DMS114 treated with DMSO at 0.1 percent for 48 hours (cell line): ENCODE data around the gene GRIA4.
"Not testable (repeated sequence)": the region's sequence is repeated elsewhere in the genome, so short reads cannot be mapped to it uniquely, and the experiment has no call there.

Source experiments
- DNase-seq: peaks from one replicate; lab custom pipeline; 2025; ENCODE audit not compliant: unreplicated experiment; lab: John Stamatoyannopoulos, UW

The GRIA4 gene

DNA sequence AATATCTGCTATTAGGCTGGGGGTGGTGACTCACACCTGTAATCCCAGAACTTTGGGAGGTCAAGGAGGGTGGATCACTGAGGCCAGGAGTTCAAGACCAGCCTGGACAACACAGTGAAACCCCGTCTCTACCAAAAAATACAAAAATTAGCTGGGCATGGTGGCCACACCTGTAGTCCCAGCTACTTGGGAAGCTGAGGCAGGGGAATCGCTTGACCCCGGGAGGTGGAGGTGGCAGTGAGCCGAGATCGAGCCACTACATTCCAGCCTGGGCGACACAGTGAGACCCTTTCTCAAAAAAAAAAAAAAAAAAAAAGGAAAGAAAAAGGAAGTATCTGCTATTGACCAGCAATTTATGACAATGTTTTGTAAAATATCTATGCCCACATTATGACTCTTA, 176.0 kb downstream of the GRIA4 start:
- DNase-seq: not testable (repeated sequence)

DNA sequence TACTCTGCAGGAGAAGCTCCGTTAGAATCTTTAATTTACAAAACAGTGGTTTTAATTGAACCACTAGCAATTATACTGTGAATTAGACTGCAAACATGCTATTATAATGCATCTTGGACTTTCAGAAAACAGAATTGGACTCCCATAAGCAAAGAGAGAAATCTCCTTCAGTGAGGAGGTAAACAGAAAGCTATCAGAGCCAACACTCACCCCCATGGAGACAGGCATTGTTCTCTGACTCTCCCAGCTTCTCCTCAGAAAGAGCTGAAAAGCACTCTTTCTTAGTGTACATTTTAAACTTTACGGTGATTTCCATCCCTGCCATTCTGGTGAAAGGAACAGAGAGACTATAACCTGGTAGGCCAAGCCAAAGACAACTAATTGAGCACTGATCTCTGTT, 176.9 kb downstream of the GRIA4 start:
- no peak for DNase-seq

DNA sequence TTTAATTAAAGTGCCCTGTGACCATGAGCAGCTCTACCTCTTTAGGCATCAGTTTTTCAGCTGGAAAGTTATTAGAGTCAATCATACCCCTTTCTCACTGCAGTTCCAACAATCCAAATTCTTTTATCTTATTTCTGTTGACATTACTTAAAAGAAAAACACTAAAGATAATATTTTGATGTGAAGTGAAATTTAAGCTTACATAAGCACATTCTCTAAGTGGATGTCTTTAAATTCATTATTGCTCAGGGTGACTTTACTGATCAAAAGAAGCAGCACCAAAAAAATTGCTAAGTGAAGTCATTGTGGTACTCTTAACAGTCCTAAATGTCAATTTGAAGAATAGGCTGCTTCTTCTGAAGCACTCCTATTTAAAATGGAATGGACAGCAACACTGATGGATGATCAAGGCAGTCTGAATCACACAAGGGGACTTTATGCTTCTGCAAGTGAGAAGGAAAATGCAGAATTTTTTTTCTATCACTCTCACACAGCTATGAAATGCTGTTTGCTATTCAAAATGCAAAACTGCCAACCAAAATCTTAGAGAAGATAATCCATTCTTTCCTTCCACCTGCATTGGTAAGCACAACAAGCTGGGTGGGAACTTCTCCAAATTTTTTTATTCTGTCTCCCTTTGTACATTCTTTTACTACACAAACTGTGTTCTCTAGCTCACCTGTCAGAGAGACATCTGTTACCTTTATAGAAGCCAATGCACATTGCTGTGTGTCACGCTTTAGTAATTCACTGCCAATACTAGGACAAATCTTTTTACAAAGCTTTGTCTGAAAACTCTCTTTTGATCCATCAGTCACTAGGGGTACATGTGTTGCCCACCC, 179.9 kb downstream of the GRIA4 start:
- DNase-seq: no peak

DNA sequence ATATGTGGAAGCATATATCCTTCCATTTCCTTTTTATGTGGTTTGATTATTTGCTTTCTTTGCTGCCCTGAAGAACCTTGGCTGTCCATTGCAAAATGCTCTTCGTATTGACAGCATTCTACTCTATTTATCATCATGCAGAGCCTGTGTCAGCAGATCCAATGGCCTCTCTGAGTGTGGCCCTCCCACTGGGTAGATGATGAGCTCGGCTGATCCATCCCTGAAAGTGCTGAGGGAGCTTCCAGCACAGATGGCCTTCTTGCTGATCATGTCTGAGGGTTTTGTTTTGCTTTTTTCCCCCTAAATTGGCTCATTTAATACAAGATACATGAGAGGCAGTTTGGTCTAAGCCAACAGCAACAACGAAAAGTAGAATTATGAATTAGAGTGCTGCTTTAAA, 181.0 kb downstream of the GRIA4 start:
- DNase-seq: no peak

DNA sequence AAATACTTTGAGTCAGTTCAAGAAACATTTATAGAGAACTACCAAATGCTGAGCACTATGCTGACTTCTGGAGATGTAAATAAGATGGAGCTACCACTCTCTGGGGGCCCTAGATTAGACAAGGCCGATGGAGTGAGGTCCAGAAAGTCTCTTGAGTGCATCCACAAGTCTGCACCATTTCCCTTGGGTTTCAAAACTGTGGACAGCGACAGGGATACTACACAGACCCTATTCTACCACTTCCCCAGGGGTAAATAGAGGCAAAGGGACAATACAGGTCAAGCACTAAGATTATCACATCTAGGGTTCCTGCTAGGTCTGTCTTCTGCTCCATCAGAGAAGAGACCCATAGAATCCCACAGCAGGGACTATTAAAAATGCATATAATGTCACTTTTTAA, 183.2 kb downstream of the GRIA4 start:
- DNase-seq: no peak

DNA sequence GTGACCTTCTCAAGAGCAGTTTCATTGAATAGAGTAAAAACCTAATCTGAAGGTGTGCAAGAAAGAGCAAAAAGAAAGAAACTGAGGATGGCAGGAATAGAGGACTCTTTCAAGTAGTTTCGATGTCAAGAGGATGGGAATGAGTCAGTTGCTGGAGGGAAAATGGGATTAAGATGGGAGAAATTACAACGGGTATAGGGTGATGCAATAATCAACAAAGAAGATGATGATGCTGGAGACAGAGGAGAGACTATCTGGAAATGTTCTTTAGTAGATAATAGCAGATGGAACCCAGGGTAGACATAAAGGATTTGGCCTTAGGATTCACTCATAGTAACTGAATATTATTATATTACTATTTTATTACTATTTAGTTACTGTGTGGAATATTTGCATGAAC, 189.4 kb downstream of the GRIA4 start:
- DNase-seq: no peak

DNA sequence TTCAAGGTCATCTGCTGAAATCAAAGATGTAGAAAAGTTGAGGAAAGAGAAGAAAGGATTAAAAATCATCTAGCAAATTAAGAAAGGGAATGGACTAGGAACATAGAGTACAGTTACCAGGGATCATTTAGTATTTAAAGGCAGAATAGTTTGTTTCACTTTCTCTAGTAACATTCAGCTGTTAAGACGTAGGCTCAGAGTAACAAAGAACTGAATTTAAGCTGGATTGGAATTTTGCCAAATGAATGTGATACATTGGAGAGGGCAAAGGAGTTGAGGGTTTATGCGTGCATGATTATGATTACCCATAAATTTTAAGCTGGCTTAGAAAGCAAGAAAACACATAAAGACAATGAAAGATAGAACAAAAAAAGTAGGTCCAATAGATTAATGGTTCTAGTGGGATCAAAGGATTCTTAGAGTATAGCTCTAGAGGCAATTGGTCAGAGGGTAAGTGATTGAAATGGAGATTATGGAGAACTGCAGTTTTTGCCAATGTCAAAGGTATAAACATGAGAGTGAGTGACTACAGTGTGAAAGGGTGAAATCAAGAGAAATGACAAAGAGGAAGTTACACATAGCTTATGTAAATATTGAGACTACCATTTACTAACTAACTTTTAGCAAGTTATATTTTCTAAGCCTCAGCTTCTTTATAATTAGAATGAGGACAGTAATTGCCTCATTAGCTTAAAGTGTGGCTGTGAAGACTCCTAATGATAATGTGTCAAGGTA, 190.0 kb downstream of the GRIA4 start:
- DNase-seq: no peak

DNA sequence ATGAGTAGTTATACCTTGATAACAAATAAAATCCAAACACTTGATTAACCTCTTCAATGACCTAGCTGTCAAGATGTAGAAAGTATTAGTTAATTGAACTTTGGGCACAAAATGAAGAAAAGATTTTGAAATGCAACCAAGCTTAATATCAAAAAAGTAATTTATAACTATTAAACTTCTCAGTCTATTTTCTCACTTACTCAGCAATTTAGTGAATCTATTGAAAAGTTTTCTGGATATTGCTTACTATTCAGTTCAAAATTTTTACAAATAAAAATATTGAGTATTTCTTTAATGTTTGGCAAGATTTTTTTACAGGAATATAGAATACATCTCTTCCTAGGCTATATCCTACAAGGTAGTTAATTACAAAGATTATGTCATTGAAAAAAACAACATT, 192.5 kb downstream of the GRIA4 start:
- no peak for DNase-seq

DNA sequence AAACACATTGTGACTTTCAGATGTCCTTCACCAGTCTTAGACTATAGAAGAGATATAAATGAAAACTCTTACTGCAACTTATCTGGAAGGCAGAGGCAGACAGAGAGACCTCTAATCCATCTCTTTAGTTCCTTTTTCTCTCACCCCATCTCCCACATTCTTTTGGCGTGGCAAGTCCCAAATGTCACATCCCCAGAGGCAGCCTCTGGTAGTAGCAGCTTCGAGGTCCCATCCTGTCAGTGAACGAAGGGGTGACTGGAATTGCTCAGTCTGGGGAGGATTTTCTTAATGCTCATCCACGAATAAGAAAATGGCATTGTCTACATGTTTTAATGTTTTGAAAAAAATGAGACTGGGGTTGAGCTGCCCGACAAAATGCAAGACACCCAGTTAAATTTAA, 201.4 kb downstream of the GRIA4 start:
- no peak for DNase-seq

DNA sequence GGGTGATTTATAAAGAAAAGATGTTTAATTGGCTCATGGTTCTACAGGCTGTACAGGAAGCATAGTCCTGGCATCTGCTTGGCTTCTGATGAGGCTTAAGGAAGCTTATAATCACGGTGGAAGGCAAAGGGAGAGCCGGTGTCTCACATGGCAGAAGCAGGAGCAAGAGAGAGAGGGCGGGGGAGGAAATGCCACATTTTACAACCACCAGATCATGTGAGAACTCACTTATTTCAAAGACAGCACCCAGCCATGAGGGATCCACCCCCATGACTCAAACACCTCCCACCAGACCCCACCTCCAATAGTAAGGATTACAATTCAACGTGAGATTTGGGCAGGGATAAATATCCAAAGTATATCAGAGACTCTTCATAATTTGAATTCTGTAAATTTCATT, 211.5 kb downstream of the GRIA4 start:
- no peak for DNase-seq

DNA sequence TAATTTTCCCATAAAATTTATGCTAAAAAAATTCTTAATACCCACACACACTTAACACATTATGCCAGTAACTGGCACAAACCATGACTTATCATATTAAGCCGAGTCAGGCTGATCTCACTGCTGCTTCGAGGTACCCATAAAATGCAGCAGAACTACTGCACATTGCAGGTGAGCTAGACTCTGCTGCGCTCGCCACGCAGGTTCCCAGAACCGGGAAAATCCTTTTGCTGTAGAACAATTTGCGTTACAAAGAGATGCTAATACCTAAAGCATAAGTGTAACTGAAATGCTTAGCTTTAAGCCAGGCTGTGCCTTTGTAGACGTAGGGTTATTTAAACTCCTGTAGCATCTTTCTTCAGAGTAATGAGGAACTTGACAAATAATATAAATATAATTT, 211.9 kb downstream of the GRIA4 start:
- no peak for DNase-seq

DNA sequence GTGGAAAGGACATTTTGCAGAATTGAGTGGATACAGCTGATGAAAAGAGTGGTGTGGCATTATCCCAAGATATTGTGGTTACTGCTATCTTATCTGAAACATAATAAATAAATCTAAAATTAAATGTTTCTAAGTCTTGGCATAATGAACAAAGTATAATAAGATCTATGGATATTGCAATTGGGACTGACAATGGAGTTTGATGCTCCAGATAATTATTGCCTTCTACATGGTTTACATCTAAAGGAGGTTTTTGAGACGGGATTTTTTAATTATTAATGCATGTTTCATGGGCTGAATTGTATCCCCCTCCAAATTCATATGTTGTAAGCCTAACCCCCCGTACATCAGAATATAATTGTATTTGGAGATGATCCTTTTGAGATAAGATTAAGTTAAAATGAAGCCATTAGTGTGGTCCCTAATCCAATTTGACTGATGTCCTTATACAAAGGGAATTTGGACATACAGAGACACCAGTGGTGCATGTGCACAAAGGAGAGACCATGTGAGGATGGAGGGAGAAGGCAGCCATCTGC, 213.7 kb downstream of the GRIA4 start:
- DNase-seq: no peak

DNA sequence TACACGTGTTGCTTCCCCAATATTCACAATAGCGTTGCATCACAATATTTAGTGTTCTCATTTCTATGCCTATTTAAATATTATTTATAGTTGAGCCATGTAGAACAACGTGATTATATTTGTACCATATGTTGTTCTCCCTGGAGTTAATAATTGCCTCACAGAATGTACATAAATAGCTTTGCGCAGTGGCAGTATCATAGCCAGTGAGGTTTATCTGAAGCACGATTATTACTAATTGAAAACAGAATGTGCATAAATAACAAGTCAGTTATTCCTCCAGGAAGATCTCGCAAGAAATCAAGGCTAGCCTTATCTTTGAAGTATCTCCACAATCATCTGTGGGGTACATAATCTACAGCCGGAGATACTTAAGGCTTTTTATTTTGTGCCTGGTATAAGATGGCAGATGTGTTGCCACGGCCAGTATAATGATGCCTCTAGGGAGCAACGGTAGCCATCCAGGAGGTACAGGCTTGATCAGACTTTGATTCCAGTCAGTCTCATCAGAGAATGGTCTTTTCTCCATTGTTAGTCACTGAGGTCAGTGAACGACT, 214.7 kb downstream of the GRIA4 start:
- DNase-seq: no peak

DNA sequence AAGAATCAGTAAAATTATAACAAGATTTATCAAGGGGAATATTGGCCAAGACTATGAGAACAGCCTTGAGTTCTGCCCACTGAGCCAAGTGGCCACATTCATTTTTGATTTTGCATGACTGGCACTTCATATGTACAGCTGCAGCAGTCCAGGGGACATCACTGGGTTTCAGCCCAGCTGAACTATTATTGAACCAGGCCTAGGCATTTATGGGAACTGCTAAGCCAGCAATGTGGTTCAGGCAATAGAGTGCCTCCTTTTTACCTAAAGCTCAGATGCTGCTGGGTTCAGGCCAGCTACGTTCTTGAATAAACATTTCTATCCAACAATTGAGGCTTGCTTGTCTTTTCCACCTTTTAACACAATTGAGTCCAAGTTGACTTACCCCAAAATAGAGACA, 215.3 kb downstream of the GRIA4 start:
- no peak for DNase-seq

DNA sequence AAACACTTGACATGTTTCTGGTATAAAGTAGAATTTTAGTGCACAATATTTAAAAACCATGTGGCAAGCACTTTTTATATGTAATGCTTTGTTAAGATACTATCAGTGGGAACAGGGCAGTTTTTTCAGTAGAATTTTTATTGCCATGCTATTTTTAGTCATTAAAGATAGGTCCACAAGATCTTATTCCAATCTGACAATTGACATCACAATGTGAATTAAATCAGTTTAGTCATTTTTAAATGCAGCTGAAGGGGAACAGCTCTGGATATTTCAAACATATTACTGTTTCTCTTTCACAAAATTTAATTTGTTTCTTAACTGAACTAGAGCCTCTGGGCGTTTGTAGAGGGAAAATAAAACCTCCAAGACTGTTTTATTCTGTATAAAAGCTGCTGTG, 218.0 kb downstream of the GRIA4 start:
- DNase-seq: no peak

DNA sequence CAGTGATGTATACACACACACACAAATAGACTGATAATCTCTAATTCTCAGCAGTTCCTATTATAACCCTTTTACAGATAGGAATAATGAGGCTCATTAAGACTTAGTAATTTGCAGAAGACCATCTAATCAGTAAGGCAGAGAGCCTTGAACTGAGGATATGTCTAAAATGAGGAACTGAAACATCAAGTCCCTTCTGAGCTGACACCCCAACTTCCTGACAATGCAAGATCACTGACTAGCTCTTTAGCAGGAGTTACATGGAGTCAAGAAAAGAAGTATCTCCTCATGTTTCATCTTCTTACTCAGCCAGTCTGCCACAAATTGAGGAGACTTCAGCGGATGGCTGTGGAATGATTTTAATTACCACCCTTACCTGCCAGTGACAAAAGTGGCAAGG, 219.2 kb downstream of the GRIA4 start:
- DNase-seq: no peak

DNA sequence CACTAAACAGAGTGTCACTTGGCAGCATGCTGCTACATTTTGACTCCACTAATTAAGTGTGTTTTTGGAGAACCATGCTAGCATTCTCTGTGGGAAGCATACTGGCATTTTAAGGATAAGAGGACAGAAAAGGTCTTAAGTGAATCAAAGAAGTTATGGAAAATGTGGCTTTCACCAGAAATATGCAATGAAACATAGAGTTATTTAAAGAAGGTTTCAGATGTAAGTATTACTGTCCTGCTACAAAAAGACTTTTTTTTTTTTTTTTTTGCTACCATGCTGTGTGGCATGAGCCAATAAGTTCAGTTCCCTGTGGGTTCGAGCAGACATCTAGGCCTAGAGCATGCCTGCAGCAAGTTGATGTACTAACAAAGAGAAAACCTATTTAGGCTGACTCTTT, 224.6 kb downstream of the GRIA4 start:
- no peak for DNase-seq

DNA sequence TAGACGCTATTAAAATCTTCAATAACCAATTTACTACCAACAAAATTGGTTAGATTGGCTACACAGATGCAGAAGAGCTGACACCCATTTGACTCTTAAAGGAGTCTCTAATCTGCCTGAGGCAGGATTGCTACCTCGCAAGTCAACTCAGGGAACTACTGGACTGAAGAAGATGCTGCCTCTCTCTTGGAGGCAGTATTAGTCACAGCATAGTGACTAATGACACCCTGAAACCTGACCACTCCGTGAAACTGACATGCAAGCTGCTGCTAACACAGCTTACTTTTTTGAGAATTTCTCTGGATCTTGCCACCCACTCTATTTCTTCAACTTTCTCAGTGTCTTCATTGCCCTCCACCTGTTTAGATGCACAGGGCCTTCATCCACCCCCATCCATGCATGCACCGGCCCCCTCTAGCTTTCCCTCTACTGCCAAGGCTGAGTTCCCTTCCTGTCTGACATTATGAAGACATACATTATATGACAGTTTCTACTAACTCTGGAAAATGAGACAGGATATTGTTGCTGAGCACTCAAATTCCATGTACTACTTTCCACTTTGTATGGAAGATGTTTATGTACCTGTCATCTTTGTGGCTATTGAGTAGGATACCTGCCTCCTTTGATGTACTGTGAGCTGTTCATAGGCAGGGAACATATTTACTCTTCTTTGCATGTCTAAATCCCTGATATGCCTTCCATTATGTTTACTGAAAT, 229.0 kb downstream of the GRIA4 start:
- DNase-seq: no peak

DNA sequence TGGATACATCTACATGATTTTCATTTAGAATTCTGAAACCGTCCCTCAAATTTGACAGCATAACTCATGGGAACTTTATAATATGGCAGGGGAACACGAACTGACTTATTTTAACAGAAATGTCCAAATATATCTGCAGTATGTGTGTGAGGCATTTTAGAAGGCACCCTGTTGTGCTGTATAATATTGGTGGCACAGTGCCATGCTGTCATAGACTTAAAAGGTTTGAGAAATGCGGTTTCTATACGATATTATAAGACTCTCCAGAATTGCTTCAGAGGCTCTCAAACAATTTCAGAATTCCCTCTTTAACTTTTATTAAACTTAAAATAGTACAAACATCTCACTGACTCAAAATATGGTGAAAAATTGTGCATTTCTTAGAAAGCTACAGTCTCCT, 230.5 kb downstream of the GRIA4 start:
- DNase-seq: no peak

DNA sequence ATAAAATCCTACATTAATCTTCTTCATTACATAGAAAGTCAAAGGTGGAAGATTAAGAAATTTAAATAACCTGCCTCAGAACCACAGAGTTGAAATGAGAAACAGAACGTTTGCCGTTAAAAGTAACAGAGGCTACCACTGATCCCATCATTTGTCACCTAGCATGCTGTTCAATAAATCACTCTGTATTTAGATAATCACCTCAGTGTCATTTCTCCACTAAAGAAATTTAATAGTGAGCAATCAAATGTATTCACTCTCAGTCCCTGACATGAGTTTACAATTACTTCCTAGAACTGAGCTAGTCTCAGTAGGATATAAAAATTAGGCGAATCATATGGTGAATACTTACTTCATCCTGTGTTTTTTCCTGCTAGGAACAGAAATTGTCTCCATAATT, 242.5 kb downstream of the GRIA4 start:
- no peak for DNase-seq

DNA sequence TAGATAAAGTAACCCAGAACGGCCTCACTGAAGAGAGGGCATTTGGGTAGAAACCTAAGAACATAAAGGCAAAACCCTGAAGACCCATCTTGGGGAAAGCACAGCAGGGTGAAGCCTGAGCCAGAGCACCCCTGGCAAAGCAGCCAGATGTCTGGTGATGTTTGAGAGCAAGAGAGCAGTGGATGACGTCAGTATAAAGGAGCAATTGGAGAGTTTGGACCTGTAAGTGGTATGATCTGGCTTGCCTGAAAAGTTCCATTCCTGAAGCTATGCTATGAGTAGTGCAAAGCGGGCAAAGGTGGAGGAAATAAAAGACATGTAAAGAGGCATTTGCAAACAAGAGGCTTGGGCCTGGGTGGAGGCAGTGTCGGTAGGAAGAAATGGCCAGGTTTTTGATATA, 244.4 kb downstream of the GRIA4 start:
- no peak for DNase-seq
